WTC11 (cell line): ENCODE data around the gene OR10G8.

Experiments
- FOXK1 ChIP-seq: sonication (generic); formaldehyde crosslinking; IDR thresholded peaks from 2 replicates; pipeline ENCODE4 v1.8.0; 2022; ENCODE audit warnings: mild to moderate bottlenecking, moderate library complexity, missing genetic modification reagents
- HMGA2 ChIP-seq: fragments of 250-450 bp; sonication (Bioruptor Pico); IDR thresholded peaks from 2 replicates; pipeline ENCODE4 v1.4.0; 2021; ENCODE audit warnings: mild to moderate bottlenecking, moderate library complexity
- IRF2 ChIP-seq: sonication (generic); formaldehyde crosslinking; IDR thresholded peaks from 2 replicates; pipeline ENCODE4 v1.8.0; 2022; ENCODE audit warnings: low read depth, missing genetic modification reagents, borderline replicate concordance
- SOX15 ChIP-seq: fragments of 250-450 bp; sonication (Bioruptor Pico); IDR thresholded peaks from 2 replicates; pipeline ENCODE4 v1.9.0; 2021; ENCODE audit warnings: mild to moderate bottlenecking
- TF ChIP-seq, protein P1 (sequence below): fragments of 200-600 bp; IDR thresholded peaks from 2 replicates; pipeline ENCODE4 v1.8.0; 2022; ENCODE audit warnings: antibody characterized with exemption
- TF ChIP-seq, protein P2 (sequence below): sonication (generic); formaldehyde crosslinking; IDR thresholded peaks from 2 replicates; pipeline ENCODE4 v1.8.0; 2022; ENCODE audit warnings: mild to moderate bottlenecking, missing genetic modification reagents

DNA sequence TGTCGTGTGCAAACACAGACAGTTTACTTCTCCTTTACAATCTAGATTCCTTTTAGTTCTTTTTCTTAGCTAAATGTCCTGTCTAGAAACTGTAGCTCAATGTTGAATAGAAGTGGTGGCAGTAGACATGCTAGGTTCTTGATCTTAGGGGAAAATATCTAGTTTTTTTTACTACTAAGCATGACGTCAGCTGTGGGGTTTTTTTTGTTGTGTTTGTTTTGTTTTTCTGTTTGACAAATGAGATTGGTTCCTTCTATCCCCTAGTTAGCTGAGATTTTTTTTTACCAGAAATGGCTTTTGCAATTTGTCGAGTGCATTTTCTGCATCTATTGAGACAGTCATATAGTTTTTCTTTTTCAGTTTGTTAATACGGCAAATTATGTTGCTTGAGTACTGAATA is 16.8 kb downstream of the OR10G8 start:
- TF ChIP-seq, protein P1, sequence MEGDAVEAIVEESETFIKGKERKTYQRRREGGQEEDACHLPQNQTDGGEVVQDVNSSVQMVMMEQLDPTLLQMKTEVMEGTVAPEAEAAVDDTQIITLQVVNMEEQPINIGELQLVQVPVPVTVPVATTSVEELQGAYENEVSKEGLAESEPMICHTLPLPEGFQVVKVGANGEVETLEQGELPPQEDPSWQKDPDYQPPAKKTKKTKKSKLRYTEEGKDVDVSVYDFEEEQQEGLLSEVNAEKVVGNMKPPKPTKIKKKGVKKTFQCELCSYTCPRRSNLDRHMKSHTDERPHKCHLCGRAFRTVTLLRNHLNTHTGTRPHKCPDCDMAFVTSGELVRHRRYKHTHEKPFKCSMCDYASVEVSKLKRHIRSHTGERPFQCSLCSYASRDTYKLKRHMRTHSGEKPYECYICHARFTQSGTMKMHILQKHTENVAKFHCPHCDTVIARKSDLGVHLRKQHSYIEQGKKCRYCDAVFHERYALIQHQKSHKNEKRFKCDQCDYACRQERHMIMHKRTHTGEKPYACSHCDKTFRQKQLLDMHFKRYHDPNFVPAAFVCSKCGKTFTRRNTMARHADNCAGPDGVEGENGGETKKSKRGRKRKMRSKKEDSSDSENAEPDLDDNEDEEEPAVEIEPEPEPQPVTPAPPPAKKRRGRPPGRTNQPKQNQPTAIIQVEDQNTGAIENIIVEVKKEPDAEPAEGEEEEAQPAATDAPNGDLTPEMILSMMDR, result no peak
- TF ChIP-seq IRF2 (CRISPR knock-in tag), result no peak
- no peak for TF ChIP-seq SOX15
- no peak for TF ChIP-seq HMGA2 (CRISPR knock-in tag)
- no peak for TF ChIP-seq FOXK1
- TF ChIP-seq, protein P2, sequence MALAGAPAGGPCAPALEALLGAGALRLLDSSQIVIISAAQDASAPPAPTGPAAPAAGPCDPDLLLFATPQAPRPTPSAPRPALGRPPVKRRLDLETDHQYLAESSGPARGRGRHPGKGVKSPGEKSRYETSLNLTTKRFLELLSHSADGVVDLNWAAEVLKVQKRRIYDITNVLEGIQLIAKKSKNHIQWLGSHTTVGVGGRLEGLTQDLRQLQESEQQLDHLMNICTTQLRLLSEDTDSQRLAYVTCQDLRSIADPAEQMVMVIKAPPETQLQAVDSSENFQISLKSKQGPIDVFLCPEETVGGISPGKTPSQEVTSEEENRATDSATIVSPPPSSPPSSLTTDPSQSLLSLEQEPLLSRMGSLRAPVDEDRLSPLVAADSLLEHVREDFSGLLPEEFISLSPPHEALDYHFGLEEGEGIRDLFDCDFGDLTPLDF (CRISPR knock-in tag), result no peak
